SH-SY5Y (cell line): Measurements from ENCODE around the gene GGT7.

Experiments used
- GATA2 ChIP-seq: IDR thresholded peaks from 2 replicates; pipeline ENCODE4 v1.6.1; 2011; ENCODE audit warnings: mild to moderate bottlenecking, low read depth, low read length
- GATA3 ChIP-seq: IDR thresholded peaks from 2 replicates; pipeline ENCODE4 v1.6.1; 2011; ENCODE audit warnings: low read depth, mild to moderate bottlenecking, low read length, moderate library complexity

GRCh38 chr20:34888468-34888867, 15.8 kb upstream of the GGT7 start:
- no peak for TF ChIP-seq GATA2
- TF ChIP-seq GATA3, result no peak
